GM18507 (cell line): Measurements from ENCODE around the gene ANTXR2.

Experiments used
- DNase-seq: peaks from one replicate; pipeline ENCODE4 v3.0.0; 2011; ENCODE audit warnings: low read depth; ENCODE audit not compliant: insufficient read length; ENCODE audit errors: extremely low spot score
- FAIRE-seq: peaks from 2 replicates; lab custom pipeline; 2011; peaks lifted over from hg19 to GRCh38; lab: Jason Lieb, UNC

ANTXR2 gene

GRCh38 chr4:79851625-79852304 lies 221.3 kb downstream of the ANTXR2 start:
- DNase-seq (no peak), FAIRE-seq (no peak)
